GM19452 (cell line): ENCODE data around the gene BMERB1.
"Not testable (repeated sequence)": the region's sequence is repeated elsewhere in the genome, so short reads cannot be mapped to it uniquely, and the experiment has no call there.

Experiments used
- ATAC-seq: cut with Tn5 transposase; IDR thresholded peaks from one replicate; pipeline ENCODE4 v1.9.1; 2021; ENCODE audit not compliant: unreplicated experiment

Gene BMERB1

DNA sequence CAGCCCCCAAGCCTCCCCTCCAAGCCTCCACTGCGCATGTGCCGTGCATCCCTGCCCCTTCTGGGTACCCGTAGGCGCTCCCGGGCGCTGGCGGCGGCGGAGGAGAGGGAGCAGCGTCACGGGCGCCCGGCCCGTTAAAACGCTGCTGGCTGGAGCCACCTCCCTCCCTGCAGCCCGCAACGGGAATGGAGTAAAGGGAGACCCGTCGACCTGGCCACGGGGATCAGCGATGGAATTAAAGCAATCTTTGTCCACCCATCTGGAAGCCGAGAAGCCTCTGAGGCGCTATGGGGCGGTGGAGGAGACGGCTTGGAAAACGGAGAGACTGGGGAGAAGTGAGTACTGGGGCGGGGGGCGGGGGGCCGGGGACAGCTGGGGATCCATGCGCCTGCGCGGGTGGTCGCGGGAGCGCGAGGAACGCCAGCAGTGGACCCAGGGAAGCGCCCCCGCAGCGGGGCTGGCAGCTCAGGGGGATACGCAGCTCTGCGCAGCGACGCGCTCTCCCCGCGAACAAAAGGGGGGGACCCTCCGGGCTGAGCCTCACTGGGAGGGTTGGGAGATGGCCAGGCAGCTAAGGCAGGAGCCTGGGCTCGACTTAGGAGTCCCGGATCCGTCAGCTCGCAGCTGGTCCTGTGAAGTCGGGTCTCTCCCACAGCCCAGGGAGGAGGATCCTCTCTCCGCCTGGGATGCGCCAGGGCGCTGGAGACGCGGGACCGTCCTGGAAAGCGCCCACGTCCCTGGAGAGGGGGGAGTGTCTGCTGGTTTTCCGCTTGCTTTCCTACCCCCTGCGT, at the start of gene BMERB1:
Gene BMERB1, plus strand, starts transcription at position 164 of the 791 bp plus-strand sequence. Its CDS starts 66 bp downstream, at position 230.
- ATAC-seq: no peak

DNA sequence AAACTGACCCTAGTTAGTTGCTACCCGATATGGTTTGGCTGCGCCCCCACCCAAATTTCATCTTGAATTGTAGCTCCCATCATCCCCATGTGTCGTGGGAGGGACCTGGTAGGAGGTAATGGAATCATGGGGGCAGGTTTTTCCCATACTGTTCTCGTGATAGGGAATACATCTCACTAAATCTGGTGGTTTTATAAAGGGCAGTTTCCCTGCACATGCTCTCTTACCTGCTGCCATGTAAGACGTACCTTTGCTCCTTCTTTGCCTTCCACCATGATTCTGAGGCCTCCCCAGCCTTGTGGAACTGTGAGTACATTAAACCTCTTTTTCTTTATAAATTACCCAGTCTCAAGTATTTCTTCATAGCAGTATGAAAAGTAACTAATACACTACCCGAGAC, 46.3 kb upstream of the BMERB1 start:
- ATAC-seq: not testable (repeated sequence)

- ATAC-seq: not testable (repeated sequence)
These were observed 44.5 kb upstream of the BMERB1 start for GRCh38 chr16:15389916-15390315.

GRCh38 chr16:15393025-15393424, 41.4 kb upstream of the BMERB1 start:
- not testable (repeated sequence) for ATAC-seq

GRCh38 chr16:15395631-15396508, 38.5 kb upstream of the BMERB1 start, which contains the start of gene MPV17L:
MPV17L (plus strand) TSS chr16:15395754; CDS start chr16:15395898, 144 bp downstream.
- not testable (repeated sequence) for ATAC-seq

DNA sequence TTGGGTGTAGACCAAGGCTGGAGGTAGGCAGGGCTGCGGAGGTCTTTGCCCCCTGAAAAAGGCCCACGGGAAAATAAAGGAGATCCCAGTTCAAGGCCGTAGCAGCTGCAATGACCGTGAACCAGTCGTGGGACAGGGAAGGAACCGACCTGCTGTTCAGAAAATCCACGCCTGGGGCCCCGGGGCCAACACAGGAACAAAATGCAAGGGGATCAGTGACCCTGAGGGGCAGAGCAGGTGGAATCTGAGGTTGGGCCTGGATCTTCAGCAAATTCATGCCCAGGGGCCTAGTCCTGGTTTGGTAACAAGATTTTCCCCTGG, 37.9 kb upstream of the BMERB1 start:
- not testable (repeated sequence) for ATAC-seq

GRCh38 chr16:15396948-15397594, 37.3 kb upstream of the BMERB1 start:
- no peak for ATAC-seq

DNA sequence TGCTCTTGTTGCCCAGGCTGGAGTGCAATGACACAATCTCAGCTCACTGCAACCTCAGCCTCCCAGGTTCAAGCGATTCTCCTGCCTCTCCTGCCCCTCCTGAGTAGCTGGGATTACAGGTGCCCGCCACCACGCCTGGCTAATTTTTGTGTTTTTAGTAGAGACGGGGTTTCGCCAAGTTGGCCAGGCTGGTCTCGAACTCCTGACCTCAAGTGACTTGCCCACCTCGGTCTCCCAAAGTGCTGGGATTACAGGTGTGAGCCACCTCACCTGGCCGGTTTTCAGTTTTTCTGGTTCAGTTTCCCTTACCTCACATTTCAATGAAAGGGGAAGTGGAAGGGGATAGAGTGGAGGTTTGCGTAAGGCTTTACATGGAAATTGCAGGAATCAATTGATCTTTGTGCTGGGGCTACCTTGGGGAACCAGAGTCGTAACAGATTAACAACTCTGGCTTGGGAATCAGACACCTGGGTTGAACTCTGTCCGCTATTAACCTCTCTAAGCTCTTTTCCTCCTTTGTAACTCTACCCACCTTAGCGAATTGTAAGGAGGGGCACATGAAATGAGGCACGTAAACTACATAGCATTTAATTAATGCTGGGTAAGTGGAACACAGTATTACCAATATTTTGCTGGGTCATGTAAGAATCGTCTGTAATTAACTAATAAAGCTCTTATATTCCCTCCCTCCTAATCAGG, 35.6 kb upstream of the BMERB1 start:
- no peak for ATAC-seq

- no peak for ATAC-seq
These were observed 35.1 kb upstream of the BMERB1 start for GRCh38 chr16:15399317-15399716.

GRCh38 chr16:15400314-15400713, 34.1 kb upstream of the BMERB1 start:
- not testable (repeated sequence) for ATAC-seq

- no peak for ATAC-seq
These were observed 32.4 kb upstream of the BMERB1 start for GRCh38 chr16:15401972-15402371.

- ATAC-seq: no peak
These were observed 30.9 kb upstream of the BMERB1 start for GRCh38 chr16:15403392-15403995.

DNA sequence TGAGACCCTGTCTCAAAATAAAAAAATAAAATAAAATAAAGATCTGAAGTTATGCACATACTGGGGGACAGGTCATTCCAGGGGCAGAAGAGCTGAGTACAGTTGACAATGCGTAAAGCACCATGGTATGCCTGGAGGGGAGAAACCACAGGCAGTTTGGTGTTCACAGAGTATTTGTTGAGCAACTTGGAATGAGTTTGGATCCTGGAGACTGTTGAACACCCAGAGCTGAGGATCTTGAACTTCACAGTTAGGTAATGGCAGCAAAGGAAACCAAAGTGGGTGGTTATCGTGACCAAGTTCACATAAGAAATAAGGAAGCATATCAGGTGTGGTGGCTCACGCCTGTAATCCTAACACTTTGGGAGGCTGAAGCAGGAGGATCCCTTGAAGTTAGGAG, 30.3 kb upstream of the BMERB1 start:
- not testable (repeated sequence) for ATAC-seq

- no peak for ATAC-seq
These were observed 29.6 kb upstream of the BMERB1 start for GRCh38 chr16:15404792-15405191.

DNA sequence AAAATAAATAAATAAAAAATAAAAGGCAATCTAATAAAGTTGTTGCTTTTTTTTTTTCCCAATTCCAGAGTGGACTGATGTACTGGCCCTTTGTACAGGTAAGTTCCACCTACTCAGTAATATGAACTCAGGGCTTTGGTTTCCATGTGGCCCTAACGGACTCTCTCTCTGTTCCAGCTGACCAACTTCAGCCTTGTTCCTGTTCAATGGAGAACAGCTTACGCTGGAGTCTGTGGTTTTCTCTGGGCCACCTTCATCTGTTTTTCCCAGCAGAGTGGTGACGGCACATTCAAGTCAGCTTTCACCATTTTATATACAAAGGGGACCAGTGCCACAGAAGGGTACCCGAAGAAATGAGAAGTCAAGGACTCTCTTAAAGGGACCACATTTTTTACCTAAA, 26.6 kb upstream of the BMERB1 start:
- not testable (repeated sequence) for ATAC-seq

- ATAC-seq: not testable (repeated sequence)
These were observed 24.9 kb upstream of the BMERB1 start for GRCh38 chr16:15409476-15409875.

DNA sequence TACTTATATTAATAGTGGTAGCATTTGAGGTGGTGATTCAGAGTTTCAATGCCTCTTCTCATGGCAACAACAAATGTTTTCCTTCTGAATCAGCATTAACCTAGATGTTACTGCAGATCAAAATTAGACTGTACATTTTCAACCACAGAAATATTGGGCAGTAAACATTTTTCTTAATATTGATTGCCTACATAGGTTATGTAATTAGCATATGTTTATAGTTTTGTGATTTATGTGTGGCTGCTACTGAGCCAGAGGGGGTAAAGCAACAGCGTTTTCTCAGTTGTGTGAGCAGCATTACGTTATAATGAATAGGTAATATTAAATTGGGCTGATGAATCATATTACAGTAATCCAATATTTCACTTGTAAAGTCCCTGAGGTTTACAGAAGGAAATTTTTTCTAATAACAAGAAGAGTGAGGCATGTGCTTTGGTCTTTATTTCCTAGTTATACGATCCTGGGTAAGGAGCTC, 18.8 kb upstream of the BMERB1 start:
- no peak for ATAC-seq

- ATAC-seq: no peak
These were observed 17.2 kb upstream of the BMERB1 start for GRCh38 chr16:15417197-15417596.

- no peak for ATAC-seq
These were observed 16.2 kb upstream of the BMERB1 start for GRCh38 chr16:15418206-15418605.

DNA sequence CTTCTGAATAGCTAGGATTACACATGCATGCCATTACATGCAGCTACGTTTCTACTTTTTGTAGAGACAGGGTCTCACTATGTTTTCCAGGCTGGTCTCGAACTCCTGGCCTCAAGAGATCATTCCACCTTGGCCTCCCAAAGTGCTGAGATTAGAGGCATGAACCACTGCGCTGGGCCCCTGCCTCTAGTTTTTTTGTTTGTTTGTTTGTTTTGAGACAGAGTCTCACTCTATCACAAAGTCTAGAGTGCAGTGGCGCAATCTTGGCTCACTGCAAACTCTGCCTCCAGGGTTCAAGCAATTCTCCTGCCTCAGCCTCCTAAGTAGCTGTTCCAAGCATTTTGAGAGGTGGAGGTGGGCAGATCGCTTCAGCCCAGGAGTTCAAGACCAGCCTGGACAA, 12.7 kb upstream of the BMERB1 start:
- not testable (repeated sequence) for ATAC-seq
